Superior temporal gyrus (tissue), 1 donor: Measurements from ENCODE around the gene OR6X1.
"Not testable (repeated sequence)": the region's sequence is repeated elsewhere in the genome, so short reads cannot be mapped to it uniquely, and the experiment has no call there.

Experiments
- DNase-seq: peaks from one replicate; pipeline ENCODE4 v3.0.0-alpha.2; 2016; ENCODE audit errors: extremely low spot score

Gene OR6X1

DNA sequence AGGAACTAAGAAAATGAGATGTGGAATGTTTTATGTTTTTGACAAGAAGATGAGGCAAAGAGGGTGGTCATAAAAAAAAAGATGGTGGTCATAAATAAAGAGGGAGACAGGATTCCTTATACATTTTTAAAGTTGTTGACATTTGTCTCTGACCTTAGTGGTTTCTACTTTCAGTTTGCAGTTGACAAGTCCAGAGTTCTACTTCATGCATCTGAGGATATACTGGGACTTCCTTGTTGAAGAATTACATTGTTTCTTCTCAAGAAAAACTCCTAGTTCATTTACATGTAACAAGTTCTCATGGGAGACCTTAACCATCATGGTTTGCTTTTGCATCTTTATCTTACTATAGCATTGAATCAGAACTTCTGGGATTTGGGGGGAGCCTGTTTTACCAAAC lies 1.2 kb downstream of the OR6X1 start:
- DNase-seq = no peak

DNA sequence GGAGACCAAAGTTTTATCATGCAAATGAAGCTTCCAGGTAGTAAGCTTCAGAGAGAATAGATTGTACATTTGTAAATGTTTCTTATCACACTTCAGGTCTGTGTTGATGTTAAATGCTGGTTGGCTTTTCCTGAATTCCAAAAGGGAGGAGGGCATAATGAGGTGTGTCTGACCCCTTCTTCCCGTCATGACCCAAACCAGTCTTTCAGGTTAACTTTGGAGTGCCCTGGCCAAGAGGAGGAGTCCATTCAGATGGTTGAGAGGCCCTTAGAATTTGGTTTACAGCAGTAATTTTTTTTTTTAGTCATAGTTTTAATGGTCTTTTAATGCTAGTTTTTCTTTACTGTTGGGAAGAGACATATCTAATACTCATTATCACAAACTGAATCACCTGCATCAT lies 2.5 kb downstream of the OR6X1 start:
- DNase-seq = no peak

- not testable (repeated sequence) for DNase-seq
Measured at GRCh38 chr11:123748349-123748748, 6.0 kb downstream of the OR6X1 start.

- no peak for DNase-seq
Measured at GRCh38 chr11:123745764-123746451, 8.4 kb downstream of the OR6X1 start.

- no peak for DNase-seq
Measured at GRCh38 chr11:123742724-123743120, 11.6 kb downstream of the OR6X1 start.

GRCh38 chr11:123742031-123742723 lies 12.1 kb downstream of the OR6X1 start:
- DNase-seq = peak; percentile 50

- peak; percentile 95 for DNase-seq
Measured at GRCh38 chr11:123741159-123742030, 12.9 kb downstream of the OR6X1 start, which contains the start of gene ZNF202. ZNF202 (minus strand) TSS chr11:123741660; CDS start chr11:123730888, 10,772 bp downstream.

GRCh38 chr11:123740787-123741158 lies 13.5 kb downstream of the OR6X1 start:
- DNase-seq = no peak

- DNase-seq = no peak
Measured at GRCh38 chr11:123738374-123738773, 15.9 kb downstream of the OR6X1 start.

DNA sequence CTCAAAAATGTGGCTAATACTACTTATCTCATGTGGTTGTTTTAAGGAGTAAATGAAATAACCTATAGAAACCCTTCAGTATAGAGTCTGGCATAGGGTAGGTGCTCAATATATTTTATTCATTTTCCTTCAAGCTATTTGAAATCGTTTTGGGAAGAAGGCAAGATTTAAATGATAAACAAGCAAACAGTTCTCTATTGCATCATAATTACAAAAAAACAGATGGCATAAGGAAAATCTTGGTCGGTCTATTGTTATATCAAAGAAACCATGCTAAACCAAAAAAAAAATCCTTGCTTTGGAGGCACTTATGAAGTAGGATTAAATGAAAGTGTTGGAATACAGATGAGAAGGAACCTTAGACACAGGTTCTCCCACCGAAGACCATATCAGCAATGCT lies 17.5 kb downstream of the OR6X1 start:
- DNase-seq = no peak

DNA sequence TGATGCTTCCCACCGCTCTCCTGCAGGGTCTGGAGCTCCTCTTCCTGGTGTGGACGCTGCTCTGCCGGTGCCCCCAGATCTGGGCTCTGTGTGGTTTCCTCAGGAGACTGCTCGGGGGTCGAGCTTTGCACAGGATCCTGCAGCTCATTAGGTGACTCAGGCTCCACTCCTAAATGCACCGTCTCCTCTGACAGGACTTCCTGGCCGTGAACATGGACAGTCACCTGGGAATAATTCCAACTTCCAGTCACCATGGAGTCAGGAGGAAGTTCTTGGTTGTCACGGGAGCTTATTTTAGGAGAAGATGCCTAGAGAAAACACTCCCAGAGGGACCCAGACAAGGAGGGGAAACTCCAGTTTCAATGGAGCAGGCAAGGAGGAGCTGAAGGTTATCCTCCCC lies 24.7 kb downstream of the OR6X1 start:
- DNase-seq = no peak

- DNase-seq = no peak
Measured at GRCh38 chr11:123725995-123726655, 28.2 kb downstream of the OR6X1 start.

DNA sequence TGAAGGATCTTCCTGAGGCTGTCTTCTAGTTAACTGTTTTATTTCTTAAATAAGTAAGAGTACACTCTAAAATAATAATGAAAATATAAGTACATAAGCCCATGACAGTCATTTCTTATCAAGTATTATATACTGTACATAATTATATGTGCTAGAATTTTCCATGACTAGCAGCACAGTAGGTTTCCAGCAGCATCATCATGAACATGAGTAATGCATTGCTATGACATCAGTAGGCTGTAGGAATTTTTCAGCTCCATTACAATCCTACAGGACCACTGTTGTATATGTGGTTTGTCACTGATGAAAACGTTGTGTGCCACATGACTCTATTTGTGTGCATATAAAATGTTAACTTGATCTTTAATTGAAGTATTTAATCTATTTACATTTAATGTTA lies 34.9 kb downstream of the OR6X1 start:
- DNase-seq = no peak

- no peak for DNase-seq
Measured at GRCh38 chr11:123718469-123718868, 35.8 kb downstream of the OR6X1 start.

DNA sequence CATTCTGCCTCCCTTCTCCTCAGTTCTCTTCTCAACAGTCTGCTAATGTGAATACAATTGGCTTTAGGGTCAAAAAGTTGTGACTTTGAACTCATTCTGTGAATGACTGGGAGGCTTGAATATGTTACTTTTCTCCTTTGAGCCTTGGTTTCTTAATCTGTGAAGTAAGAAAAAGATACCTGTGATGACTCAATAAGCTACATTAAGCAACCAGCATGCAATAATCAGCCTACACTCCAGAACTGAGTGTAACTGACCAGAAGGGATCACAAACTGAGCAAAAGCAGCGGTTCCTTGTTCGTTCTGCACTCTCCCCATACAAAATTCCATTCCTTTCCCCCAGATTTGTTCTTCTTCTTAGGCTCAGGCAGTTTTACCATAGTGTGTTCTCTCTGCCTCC lies 36.3 kb downstream of the OR6X1 start:
- no peak for DNase-seq

- DNase-seq = not testable (repeated sequence)
Measured at GRCh38 chr11:123712627-123713026, 41.7 kb downstream of the OR6X1 start.

DNA sequence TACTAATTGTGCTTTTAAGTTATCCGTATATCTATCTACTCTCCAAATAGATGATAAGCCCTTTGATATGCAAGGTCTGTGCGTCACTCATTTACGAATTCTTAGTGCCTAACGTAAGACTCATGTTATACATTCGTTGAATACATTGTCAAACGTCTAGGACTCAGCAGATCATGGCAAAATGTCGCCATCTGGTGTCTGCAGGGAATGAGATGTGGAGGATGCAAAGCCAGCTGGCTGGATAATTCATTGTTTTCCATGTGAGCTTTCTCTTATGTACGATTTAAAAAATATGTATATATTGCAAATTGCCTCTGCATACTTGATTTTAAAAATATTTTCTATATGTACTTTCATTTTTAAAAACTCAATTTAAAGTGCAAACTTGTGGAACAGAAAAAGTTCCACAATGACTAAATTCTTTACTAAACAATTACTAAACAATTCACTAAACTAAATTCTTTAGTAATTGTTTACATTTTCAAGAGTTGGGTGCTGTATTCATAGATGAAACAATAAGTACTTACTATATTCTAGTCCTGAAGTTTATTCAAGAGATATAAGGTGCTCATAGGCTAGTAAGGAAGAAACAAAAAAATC lies 46.6 kb downstream of the OR6X1 start:
- peak; percentile 90 for DNase-seq

DNA sequence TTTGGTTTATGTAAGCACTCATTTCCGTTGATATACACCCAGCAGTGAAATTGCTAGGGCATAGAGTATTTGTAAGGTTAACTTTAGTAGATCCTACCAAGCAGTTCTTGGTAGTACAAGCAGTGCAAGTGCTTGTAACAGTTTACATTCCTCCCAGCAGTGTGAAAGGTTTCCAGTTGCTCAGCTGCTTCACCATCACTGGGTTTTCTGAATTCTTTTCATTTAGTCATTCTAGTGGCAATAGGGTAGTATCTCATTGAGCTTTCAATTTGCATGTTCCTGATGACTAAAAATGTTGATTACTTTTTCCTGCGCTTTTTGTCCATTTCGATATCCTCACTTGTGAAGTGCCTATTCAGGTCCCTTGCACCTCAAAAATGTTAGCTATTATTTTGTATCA lies 47.1 kb downstream of the OR6X1 start:
- DNase-seq = no peak

- no peak for DNase-seq
Measured at GRCh38 chr11:123704341-123704740, 50.0 kb downstream of the OR6X1 start.
